Measurements from ENCODE around the gene NPAS3.

DNA sequence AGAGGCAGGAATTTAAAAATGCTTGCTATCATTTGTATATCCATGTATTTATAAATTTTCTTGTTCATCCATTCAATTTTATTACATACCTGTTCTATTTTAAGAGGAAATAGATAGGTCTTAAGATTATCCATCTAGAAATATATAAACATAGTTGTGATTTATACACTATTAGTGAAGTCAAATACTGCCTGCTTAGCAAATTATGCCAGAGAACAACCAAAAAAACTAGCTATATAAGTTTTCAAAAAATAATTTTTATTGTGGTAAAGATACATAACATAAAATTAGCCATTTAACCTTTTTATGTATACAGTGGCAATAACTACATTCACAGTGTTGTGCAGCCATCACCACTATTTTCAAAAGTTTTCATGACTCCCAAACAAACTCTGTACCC, 237.3 kb downstream of the NPAS3 start:
- TF ChIP-seq GATA2 (IDR thresholded peaks at IDR 0.05; ENCODE audit: low read depth, low read length) = no peak
- no peak for TF ChIP-seq GATA3 (IDR thresholded peaks at IDR 0.05; ENCODE audit: low read depth, low read length)
